ENCODE measurements around the gene ARRB2. TPM values are rescaled to one million over a fixed set of nuclear protein-coding genes. Genes with fewer than 3 reads are reported as not detected.

ARRB2 gene
- total and polyA plus RNA-seq, 2 of the 13 experiments (the other 11 are each of a cell fraction or from before 2014, with no cell fraction given), result 21.5 to 49.2 TPM

DNA sequence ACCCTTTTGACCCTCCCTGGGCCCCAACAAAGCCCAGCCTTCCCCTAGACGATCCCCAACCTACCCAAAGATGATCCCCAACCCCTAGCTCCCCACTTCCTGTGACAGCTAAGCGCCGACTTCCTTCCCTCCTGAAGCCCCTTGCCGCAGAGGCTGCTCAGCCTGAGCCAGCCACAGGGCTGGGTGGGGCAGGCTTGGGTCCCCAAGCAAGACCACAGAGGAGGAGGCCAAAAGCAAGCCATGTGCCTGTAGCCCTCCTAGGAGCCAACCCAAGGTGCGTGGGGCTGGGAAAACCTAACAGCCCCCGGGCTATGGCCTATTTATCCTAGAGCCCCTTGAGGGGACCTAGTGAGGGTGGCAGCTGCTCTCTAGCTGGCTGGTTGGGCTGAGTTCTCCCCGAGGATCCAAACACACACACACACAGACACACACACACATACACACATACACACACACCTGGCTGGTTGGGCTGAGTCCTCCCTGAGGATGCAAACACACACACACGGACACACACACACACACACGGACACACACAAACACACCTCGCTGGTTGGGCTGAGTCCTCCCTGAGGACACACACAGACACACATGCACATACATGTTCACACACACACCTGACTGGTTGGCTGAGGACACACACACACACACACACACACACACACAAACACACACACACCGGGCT, 4.8 kb downstream of the ARRB2 start:
- Histone ChIP-seq H3K27ac (ENCODE audit: extremely low read length, insufficient read depth, low read length) (no peak overlapping the region), H3K4me1 (ENCODE audit: insufficient read depth, low read length) (peaks cover 43% of the 10 kb centered on the region), H2AFZ (ENCODE audit: low read length) (no peak overlapping the region), H3K9ac (ENCODE audit: insufficient read depth, low read depth, low read length) (no peak overlapping the region), H3K4me2 (ENCODE audit: low read depth, low read length) (no peak overlapping the region), H3K9me3 (ENCODE audit: low read length) (no peaks in the 10 kb centered on the region), H3K4me3 (replicated peaks in 1 of 3; ENCODE audit: insufficient read depth in 1 of 3, low read depth in 2 of 3, low read length in 3 of 3) (no peak overlapping the region), H3K27me3 (ENCODE audit: control insufficient read depth in 1 of 2, insufficient read depth in 2 of 2, low read length in 2 of 2) (no peaks in the 10 kb centered on the region), H3K36me3 (replicated peaks in 1 of 2; ENCODE audit: control insufficient read depth in 1 of 2, insufficient read depth in 2 of 2, low read length in 2 of 2) (peaks cover 11 to 37% of the 10 kb centered on the region in 2 experiments; a peak in 4 of 5 replicates), H4K20me1 (ENCODE audit: insufficient read depth, low read length) (no peaks in the 10 kb centered on the region; the same call in 1 of the 2 replicates), H3K79me2 (ENCODE audit: insufficient read depth, low read length) (peaks cover 19% of the 10 kb centered on the region)
- 79% methylated on average over 10 of the region's 11 CpGs for WGBS (ENCODE audit: low lambda C conversion rate)
- POLR2A ChIA-PET, result interaction anchor here (1.2 kb wide), 1 partner anchor 15 kb away, joined by 3 read pairs; no protein-coding TSS in a partner anchor
- TF ChIP-seq, protein P1, sequence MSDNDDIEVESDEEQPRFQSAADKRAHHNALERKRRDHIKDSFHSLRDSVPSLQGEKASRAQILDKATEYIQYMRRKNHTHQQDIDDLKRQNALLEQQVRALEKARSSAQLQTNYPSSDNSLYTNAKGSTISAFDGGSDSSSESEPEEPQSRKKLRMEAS (IDR thresholded peaks at IDR 0.05), result no peak
- no peak for TF ChIP-seq ZNF337 (CRISPR knock-in tag; IDR thresholded peaks at IDR 0.05; ENCODE audit: borderline replicate concordance, low read depth)
- no peak for TF ChIP-seq SALL1 (CRISPR knock-in tag; IDR thresholded peaks at IDR 0.05)
- TF ChIP-seq, protein P2, sequence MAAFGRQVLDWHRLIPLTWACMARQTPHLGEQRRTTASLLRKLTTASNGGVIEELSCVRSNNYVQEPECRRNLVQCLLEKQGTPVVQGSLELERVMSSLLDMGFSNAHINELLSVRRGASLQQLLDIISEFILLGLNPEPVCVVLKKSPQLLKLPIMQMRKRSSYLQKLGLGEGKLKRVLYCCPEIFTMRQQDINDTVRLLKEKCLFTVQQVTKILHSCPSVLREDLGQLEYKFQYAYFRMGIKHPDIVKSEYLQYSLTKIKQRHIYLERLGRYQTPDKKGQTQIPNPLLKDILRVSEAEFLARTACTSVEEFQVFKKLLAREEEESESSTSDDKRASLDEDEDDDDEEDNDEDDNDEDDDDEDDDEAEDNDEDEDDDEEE (CRISPR knock-in tag; IDR thresholded peaks at IDR 0.05), result no peak
- FAIRE-seq, result no peak
- no peak for ATAC-seq
- BruUV-seq (replicated peaks), result no TSS peak
- intact Hi-C loops (cut with micrococcal nuclease; ENCODE audit: unreplicated experiment), result loop anchor here (10.0 kb wide), 1 partner anchor 250 kb away; the partner anchor contains the start of gene SPAG7
- in situ Hi-C loops (cut with HindIII; ENCODE audit: extremely low pct_ligation_motif_present, low pct_unique_long_range_greater_than_20kb), result no loop called here
- CTCF ChIA-PET (ENCODE audit: low intra/inter-chr PET ratio, low total read pairs), result no interaction called here
- DNase-seq (ENCODE audit: low spot score), result no peak

DNA sequence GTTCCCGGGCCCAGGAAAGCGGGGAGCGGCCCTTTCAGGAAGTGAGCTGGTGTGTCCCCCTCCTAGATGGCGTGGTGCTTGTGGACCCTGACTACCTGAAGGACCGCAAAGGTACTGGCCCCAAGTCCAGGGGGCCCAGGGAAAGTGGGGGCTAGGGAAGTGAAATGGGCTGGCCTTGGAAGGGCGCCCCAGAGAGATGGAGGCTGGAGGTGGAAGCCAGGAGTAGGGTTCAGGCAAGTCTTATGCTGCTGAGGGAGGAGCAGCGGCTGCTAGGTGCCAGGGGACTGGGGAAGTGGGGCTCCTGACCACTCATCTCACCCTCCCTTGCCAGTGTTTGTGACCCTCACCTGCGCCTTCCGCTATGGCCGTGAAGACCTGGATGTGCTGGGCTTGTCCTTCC, 5.6 kb downstream of the ARRB2 start:
- Histone ChIP-seq H3K4me3 (replicated peaks in 1 of 3; ENCODE audit: insufficient read depth in 1 of 3, low read depth in 2 of 3, low read length in 3 of 3) (no peak overlapping the region), H3K79me2 (ENCODE audit: insufficient read depth, low read length) (peaks cover 16% of the 10 kb centered on the region), H3K4me1 (ENCODE audit: insufficient read depth, low read length) (peaks cover 50% of the 10 kb centered on the region), H2AFZ (ENCODE audit: low read length) (no peak overlapping the region), H3K9ac (ENCODE audit: insufficient read depth, low read depth, low read length) (no peak overlapping the region), H3K4me2 (ENCODE audit: low read depth, low read length) (no peak overlapping the region), H4K20me1 (ENCODE audit: insufficient read depth, low read length) (no peaks in the 10 kb centered on the region; the same call in 1 of the 2 replicates), H3K27me3 (ENCODE audit: control insufficient read depth in 1 of 2, insufficient read depth in 2 of 2, low read length in 2 of 2) (no peaks in the 10 kb centered on the region), H3K36me3 (replicated peaks in 1 of 2; ENCODE audit: control insufficient read depth in 1 of 2, insufficient read depth in 2 of 2, low read length in 2 of 2) (peaks cover 11 to 37% of the 10 kb centered on the region in 2 experiments; a peak in 4 of 5 replicates), H3K9me3 (ENCODE audit: low read length) (no peaks in the 10 kb centered on the region), H3K27ac (ENCODE audit: extremely low read length, insufficient read depth, low read length) (no peak overlapping the region)
- in situ Hi-C loops (cut with HindIII; ENCODE audit: extremely low pct_ligation_motif_present, low pct_unique_long_range_greater_than_20kb) (no loop called here), intact Hi-C loops (cut with micrococcal nuclease; ENCODE audit: unreplicated experiment) (loop anchor here (10.0 kb wide), 1 partner anchor 249 kb away; the partner anchor contains the start of gene SPAG7)
- POLR2A ChIA-PET, result no interaction called here
- BruUV-seq (replicated peaks), result no TSS peak
- 100% methylated on average over 8 of the region's 10 CpGs for WGBS (ENCODE audit: low lambda C conversion rate)
- ATAC-seq, result no peak
- DNase-seq (ENCODE audit: low spot score), result no peak
- no peak for FAIRE-seq
- CTCF ChIA-PET (ENCODE audit: low intra/inter-chr PET ratio, low total read pairs), result no interaction called here
- TF ChIP-seq ZNF652 (CRISPR knock-in tag; IDR thresholded peaks at IDR 0.05; ENCODE audit: borderline replicate concordance, low read depth) (no peak), SIN3B (IDR thresholded peaks at IDR 0.05; ENCODE audit: low read length) (no peak), ZNF30 (CRISPR knock-in tag; IDR thresholded peaks at IDR 0.05) (no peak), SAP130 (CRISPR knock-in tag; IDR thresholded peaks at IDR 0.05; ENCODE audit: low read depth) (no peak), SRF (IDR thresholded peaks at IDR 0.05; ENCODE audit: low read depth, low read length) (no peak), ZNF292 (CRISPR knock-in tag; IDR thresholded peaks at IDR 0.05; ENCODE audit: borderline replicate concordance, low read depth) (no peak), CC2D1A (CRISPR knock-in tag; IDR thresholded peaks at IDR 0.05) (no peak)
- TF ChIP-seq, protein P3, sequence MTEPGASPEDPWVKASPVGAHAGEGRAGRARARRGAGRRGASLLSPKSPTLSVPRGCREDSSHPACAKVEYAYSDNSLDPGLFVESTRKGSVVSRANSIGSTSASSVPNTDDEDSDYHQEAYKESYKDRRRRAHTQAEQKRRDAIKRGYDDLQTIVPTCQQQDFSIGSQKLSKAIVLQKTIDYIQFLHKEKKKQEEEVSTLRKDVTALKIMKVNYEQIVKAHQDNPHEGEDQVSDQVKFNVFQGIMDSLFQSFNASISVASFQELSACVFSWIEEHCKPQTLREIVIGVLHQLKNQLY (CRISPR knock-in tag; IDR thresholded peaks at IDR 0.05), result no peak
- TF ChIP-seq, protein P4, sequence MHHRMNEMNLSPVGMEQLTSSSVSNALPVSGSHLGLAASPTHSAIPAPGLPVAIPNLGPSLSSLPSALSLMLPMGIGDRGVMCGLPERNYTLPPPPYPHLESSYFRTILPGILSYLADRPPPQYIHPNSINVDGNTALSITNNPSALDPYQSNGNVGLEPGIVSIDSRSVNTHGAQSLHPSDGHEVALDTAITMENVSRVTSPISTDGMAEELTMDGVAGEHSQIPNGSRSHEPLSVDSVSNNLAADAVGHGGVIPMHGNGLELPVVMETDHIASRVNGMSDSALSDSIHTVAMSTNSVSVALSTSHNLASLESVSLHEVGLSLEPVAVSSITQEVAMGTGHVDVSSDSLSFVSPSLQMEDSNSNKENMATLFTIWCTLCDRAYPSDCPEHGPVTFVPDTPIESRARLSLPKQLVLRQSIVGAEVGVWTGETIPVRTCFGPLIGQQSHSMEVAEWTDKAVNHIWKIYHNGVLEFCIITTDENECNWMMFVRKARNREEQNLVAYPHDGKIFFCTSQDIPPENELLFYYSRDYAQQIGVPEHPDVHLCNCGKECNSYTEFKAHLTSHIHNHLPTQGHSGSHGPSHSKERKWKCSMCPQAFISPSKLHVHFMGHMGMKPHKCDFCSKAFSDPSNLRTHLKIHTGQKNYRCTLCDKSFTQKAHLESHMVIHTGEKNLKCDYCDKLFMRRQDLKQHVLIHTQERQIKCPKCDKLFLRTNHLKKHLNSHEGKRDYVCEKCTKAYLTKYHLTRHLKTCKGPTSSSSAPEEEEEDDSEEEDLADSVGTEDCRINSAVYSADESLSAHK (CRISPR knock-in tag; IDR thresholded peaks at IDR 0.05; ENCODE audit: borderline replicate concordance), result no peak

Measured in HepG2 (cell line).